GM18498 (cell line): Measurements from ENCODE around the gene EME2.
"Not testable (repeated sequence)": the region's sequence is repeated elsewhere in the genome, so short reads cannot be mapped to it uniquely, and the experiment has no call there.

Experiments
- ATAC-seq: cut with Tn5 transposase; IDR thresholded peaks from one replicate; pipeline ENCODE4 v1.9.1; 2021; ENCODE audit warnings: mild to moderate bottlenecking, moderate library complexity; ENCODE audit not compliant: unreplicated experiment

Gene EME2

GRCh38 chr16:1772362-1772907 lies at the start of gene EME2:
Gene EME2 (plus strand): TSS chr16:1772810. CDS start chr16:1773228, 418 bp downstream.
- ATAC-seq: no peak

DNA sequence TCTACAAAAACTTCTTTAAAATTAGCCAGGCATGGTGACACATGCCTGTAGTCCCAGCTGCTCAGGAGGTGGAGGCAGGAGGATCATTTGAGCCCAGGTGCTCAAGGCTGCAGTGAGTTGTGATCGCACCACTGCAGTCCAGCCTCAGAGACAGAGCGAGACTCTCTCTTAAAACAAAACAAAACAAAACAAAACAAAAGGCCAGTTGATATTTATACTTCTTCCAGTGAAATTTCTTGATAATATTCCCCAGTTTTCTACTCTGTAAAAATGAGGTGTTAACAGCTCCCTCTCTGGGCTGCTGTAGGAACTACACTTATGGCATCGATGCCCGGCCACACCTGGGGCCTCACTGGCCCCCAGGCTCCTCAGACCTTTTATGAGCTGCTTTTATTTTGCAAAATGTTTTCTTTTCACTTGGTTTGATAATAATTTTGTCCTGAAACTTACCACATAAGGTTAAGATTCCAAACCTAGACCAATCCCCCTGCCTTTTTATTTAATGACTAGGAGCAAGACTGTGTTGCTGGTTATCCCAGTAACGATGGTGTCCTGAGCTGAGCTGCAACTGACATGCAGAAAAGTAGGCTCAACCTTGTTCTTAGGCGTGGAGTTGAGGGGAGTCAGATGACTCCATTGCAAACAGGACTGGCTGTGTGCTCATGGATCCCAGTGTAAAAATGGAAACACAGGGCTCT lies 49.0 kb upstream of the EME2 start:
- ATAC-seq: no peak

GRCh38 chr16:1724491-1724890 lies 48.1 kb upstream of the EME2 start:
- ATAC-seq: no peak

GRCh38 chr16:1726661-1727502 lies 45.7 kb upstream of the EME2 start:
- no peak for ATAC-seq

DNA sequence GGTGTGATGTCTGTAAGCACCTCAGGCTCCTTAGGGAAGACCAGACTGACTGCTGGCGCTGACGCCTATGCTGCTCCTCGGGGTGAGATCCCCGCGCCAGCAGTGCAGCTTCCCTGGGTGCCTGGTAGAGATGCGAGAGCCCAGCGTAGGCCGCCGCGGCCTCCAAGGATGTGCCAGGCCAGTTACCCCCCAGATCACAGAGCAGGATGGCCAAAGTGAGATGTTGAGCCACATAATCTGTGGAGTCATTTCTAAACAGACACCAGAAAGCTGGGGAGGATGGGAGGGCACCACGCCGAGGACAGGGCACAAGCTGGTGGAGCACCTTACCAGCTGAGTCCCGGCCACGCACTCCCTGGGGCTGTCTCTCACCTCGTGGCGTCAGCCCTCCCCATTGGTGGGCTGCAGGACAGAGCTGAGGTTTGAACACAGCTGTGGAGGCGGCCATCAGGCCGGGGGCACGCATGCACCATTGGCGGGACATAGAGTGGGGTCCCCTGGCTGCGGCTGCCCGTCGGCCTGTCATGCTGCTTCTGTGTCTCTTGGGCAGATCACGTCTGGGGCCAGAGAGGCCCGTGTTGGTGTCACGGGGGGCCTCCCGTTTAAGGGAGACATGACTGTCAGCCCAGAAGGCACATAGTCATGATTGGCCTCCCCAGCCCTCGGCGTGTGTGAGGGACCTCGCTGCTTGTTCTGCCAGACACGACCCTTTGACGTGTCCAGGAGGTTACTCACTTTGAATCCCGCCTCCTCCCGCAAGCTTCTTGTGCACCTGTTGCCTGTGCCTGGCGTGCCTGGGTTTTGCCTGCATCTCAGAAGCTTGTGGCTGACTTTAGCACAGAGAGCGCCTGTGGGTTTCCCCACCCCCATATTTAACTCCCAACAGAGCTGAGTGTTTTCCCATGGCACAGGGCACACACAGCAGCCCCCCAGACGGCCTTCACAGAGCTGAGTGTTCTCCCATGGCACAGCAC lies 44.7 kb upstream of the EME2 start:
- ATAC-seq: no peak

GRCh38 chr16:1729026-1729425 lies 43.6 kb upstream of the EME2 start:
- ATAC-seq: no peak

DNA sequence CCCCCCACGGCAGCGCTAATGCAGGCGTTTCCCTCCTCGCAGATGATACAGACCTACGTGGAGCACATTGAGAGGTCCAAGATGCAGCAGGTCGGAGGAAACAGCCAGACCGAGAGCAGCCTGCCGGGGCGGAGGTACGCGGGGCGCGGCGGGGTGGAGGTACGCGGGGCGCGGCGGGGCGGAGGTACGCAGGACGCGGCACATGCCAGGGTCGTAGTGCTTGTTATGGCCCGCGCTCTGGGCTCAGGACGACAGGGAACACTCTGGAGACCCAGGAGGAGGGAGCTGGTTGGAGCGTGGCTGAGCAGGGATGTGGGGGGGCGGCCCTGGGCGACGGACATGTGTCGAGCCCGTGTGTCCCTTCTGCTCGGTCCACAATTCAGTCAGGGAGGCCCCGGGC lies 43.2 kb upstream of the EME2 start:
- no peak for ATAC-seq

DNA sequence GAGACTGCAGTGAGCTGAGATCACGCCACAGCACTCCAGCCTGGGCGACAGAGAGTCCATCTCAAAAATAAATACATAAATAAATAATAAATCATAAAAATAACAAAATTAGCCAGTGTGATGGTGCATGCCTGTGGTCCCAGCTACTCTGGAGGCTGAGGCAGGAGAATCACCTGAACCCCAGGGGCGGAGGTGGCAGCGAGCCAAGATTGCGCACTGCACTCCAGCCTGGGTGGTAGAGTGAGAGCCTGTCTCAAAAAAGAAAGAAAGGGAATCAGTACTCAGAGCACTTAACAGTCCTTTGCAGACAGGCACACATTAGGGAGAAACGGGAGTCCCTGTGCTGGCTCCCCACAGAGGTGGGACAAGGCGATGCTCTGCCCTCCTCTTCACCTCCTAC lies 41.5 kb upstream of the EME2 start:
- no peak for ATAC-seq

GRCh38 chr16:1731603-1732002 lies 41.0 kb upstream of the EME2 start:
- no peak for ATAC-seq

DNA sequence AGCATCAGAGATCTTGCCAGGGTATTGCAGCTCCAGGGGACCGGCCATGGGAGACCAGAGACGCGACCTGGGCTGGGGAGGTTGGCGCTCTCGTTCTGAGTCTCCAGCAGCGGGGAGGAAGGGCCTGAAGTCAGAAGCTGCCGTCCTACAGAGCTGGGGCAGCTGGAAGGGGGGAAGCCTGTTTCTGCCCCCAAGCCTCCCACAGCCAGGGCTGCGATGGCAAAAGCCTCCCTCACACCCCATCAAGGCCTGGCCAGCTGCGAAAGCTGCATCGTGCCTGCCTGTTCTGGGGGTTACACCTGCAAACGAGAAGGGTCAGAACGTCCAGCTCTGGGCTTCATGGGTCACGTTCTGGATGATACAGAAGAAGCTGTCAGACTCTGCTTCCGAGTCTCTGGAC lies 40.5 kb upstream of the EME2 start:
- no peak for ATAC-seq

DNA sequence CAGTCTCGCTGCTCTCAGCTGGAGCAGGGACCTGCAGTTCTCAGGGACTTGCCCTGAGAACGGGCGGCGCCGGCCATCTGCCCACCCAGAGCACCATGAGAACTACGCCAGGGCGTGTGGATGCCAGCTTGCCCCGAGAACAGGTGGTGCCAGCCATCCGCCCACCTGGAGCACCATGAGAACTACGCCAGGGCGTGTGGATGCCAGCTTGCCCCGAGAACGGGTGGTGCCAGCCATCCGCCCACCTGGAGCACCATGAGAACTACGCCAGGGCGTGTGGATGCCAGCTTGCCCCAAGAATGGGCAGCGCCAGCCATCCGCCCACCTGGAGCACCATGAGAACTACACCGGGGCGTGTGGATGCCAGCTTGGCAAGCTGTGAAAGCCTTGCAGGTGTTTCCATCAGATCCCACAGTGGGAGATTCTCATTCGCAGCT lies 40.0 kb upstream of the EME2 start:
- ATAC-seq: not testable (repeated sequence)

- ATAC-seq: no peak
These were observed 38.5 kb upstream of the EME2 start for GRCh38 chr16:1734123-1734522.

- ATAC-seq: no peak
These were observed 37.8 kb upstream of the EME2 start for GRCh38 chr16:1734816-1735215.

- ATAC-seq: no peak
These were observed 32.4 kb upstream of the EME2 start for GRCh38 chr16:1740234-1740633.

- no peak for ATAC-seq
These were observed 31.7 kb upstream of the EME2 start for GRCh38 chr16:1740781-1741490.

DNA sequence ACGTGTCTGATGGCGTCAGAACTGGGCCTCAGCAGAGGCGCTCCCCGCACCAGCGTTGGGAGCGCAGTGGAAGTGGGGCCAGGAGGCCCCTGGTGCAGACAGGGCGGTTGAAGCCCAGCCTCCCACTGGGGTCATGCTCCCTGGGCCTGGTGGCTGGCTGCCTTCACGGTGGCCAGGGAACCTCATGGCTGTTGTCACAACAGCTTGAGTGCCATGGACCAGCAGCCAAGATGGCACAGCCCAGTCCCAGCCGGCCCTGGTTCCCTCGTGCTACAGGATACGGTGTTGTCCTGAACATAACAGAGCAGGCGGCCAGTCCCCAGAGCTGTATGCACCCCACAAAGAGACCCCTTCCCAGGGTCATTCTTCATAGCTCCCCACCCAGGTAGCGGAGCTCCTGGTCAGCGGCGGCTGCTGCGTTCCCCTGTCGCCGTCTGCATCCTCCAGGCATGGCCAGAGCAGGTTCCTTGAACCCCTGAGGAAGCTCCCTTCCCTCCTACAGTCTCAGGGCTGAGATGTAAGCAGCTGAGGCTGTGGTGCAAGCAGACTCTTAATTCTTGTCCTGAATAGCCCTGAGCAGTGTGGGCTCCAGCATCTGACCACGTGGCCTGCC lies 31.0 kb upstream of the EME2 start:
- ATAC-seq: no peak

DNA sequence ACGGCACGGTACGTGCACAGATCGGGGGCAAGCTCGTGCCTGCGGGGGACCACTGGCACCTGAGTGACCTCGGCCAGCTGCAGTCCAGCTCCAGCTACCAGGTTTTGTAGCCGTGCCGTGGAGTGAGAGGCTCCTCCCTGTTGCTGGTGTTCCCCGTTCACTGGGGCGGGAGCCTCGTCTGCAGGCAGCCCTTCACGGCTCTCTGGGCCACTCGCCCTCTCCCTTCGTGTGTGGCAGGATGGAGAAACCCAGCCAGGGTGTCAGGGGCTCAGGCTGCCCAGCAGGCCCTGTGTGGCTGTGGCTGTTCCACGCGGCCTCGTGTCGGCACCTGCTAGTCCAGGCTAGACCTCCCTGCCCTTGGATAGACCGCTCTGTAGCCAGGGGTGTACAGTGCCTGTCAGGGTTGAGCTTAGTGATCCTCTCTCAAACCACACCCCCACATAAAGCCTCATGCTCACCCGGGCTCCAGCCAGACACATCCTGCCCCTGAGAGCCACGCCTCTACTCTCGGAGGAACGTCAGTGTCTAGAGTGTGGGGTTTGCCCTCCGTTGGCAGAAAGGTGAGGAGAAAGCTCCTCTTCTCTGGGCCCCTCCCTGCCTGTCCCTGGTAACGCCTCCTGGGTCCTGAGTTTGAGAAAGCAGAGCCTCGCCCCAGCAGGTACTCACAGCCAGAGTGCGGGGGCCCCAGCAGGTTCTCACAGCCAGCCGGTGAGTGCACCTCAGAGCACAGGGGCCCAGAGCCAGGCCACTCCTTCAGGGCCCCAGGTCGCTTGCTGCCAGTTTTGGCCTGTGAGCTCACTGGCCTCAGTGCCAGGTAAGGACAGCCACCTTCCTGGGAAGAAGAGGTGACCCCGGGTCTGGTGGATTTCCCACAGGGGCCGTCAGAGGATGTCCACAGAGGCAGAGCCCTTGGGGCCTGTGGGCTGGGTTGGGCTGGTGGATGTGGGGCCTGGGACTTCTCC lies 29.0 kb upstream of the EME2 start:
- ATAC-seq: no peak

DNA sequence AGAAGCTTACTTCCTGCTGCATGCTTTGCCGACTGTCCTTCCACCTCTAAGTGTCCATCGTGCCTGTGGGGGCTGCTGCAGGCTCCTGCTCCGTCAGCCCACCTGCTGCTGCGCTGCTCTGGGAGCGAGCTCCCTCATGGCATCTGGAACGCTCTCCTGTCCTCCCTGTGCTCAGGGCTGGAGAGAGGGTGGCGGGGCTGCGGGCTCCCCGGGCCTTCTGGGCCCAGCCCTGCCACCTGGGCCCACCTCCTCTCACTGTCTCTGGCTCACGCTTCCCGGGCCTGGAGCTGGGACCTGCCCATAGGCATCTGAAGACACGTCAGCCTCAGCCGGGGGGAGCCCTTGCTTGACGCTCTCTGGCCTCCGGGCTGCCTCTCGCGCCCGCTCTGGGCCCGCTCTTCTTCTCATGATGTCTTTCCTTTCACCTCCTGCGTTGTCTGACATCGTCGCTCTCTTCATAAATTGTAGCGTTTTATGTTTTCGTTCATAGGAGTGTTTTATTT lies 28.2 kb upstream of the EME2 start:
- no peak for ATAC-seq
